HepG2 (cell line): Measurements from ENCODE around the gene ZNF586. TPM values are rescaled to one million over a fixed set of nuclear protein-coding genes. Genes with fewer than 3 reads are reported as not detected.

Experiments used
- ATAC-seq: fragments of 200-7000 bp; cut with Tn5 transposase; 3 replicates; pipeline ENCODE4 v1.9.1; 2020; ENCODE audit warnings: mild to moderate bottlenecking, moderate library complexity
- BruUV-seq: library from RNA; stranded (reverse); fragments of 400-500 nt; replicated peaks from 2 replicates; lab custom pipeline; 2021; lab: Mats Ljungman, UMichigan
- CTCF ChIA-PET: fragments of 300-600 bp; formaldehyde crosslinking; extraction: SDS; loops from one replicate; lab custom pipeline; 2021; ENCODE audit warnings: low total read pairs, inconsistent platforms, low intra/inter-chr PET ratio; lab: Yijun Ruan, JAX
- POLR2A ChIA-PET: fragments of 350-600 bp; sonication (Branson Sonifier 250); formaldehyde crosslinking; loops from one replicate; lab custom pipeline; 2020; ENCODE audit warnings: antibody characterized with exemption, inconsistent platforms; lab: Yijun Ruan, JAX
- DNase-seq: peaks from one replicate; pipeline ENCODE4 v3.0.0-alpha.2; 2015; ENCODE audit warnings: low spot score
- FAIRE-seq: peaks from 3 replicates; lab custom pipeline; 2011; peaks lifted over from hg19 to GRCh38; lab: Jason Lieb, UNC
- H2AFZ ChIP-seq: one replicate; pipeline ENCODE4 v1.6.1; 2011; ENCODE audit warnings: low read length, inconsistent platforms
- H3K27ac ChIP-seq: fragments of 300-600 bp; 3 replicates; pipeline ENCODE4 v1.8.0; 2011; ENCODE audit warnings: mixed run types, mild to moderate bottlenecking, mixed read lengths, low read length, inconsistent platforms; ENCODE audit not compliant: insufficient read depth; ENCODE audit errors: extremely low read length
- H3K27me3 ChIP-seq, 2 experiments: fragments of 200-600 bp in 1 of 2; 2 replicates in 1 of 2; 3 replicates in 1 of 2; pipeline versions ENCODE4 v1.6.0 to v1.8.0; 2011; ENCODE audit warnings: low read length in 2 of 2, mild to moderate bottlenecking in 2 of 2, moderate library complexity in 2 of 2, inconsistent platforms in 1 of 2; ENCODE audit not compliant: insufficient read depth in 2 of 2, control insufficient read depth in 1 of 2
- H3K36me3 ChIP-seq, 2 experiments: fragments of 200-600 bp in 1 of 2; replicated peaks in 1 of 2; 2 replicates in 1 of 2; 3 replicates in 1 of 2; pipeline versions ENCODE4 v1.5.1 to v1.8.0; 2011; ENCODE audit warnings: low read length in 2 of 2, inconsistent platforms in 1 of 2; ENCODE audit not compliant: insufficient read depth in 2 of 2, control insufficient read depth in 1 of 2
- H3K4me1 ChIP-seq: 2 replicates; pipeline ENCODE4 v1.5.1; 2012; ENCODE audit warnings: low read length, inconsistent platforms; ENCODE audit not compliant: insufficient read depth
- H3K4me2 ChIP-seq: 2 replicates; pipeline ENCODE4 v1.6.0; 2011; ENCODE audit warnings: low read depth, low read length, inconsistent platforms
- H3K4me3 ChIP-seq, 3 experiments: fragments of 200-600 bp in 1 of 3; sonication (generic), shearing (Covaris generic) in 1 of 3; replicated peaks in 1 of 3; 2 replicates each; pipeline ENCODE4 v1.5.1; 2011 to 2016; ENCODE audit warnings: low read length in 3 of 3, inconsistent platforms in 2 of 3, low read depth in 2 of 3, mild to moderate bottlenecking in 2 of 3, control low read depth in 1 of 3, mixed read lengths in 1 of 3; ENCODE audit not compliant: insufficient read depth in 1 of 3
- H3K79me2 ChIP-seq: one replicate; pipeline ENCODE4 v1.6.1; 2011; ENCODE audit warnings: low read length, inconsistent platforms; ENCODE audit not compliant: insufficient read depth
- H3K9ac ChIP-seq: 2 replicates; pipeline ENCODE4 v1.6.0; 2011; ENCODE audit warnings: mild to moderate bottlenecking, low read depth, low read length, inconsistent platforms; ENCODE audit not compliant: insufficient read depth
- H3K9me3 ChIP-seq: 2 replicates; pipeline ENCODE4 v1.5.1; 2012; ENCODE audit warnings: mild to moderate bottlenecking, low read length
- H4K20me1 ChIP-seq: 2 replicates; pipeline ENCODE4 v1.6.0; 2011; ENCODE audit warnings: inconsistent platforms, mild to moderate bottlenecking, low read length, moderate library complexity; ENCODE audit not compliant: insufficient read depth
- CBX1 ChIP-seq: IDR thresholded peaks from one replicate; pipeline ENCODE4 v1.6.1; 2016; ENCODE audit warnings: antibody characterized with exemption, low read depth
- GATAD2A ChIP-seq: IDR thresholded peaks from 2 replicates; pipeline ENCODE4 v1.6.1; 2016
- GFI1 ChIP-seq: sonication (generic); formaldehyde crosslinking; IDR thresholded peaks from 2 replicates; pipeline ENCODE4 v1.5.0; 2020; ENCODE audit warnings: missing genetic modification reagents, mild to moderate bottlenecking, borderline replicate concordance
- GLI4 ChIP-seq: sonication (generic); formaldehyde crosslinking; IDR thresholded peaks from 2 replicates; pipeline ENCODE4 v1.5.1; 2020; ENCODE audit warnings: missing genetic modification reagents, mild to moderate bottlenecking, moderate library complexity, borderline replicate concordance
- HNRNPL ChIP-seq: fragments of 200-400 bp; formaldehyde crosslinking; IDR thresholded peaks from 2 replicates; pipeline ENCODE4 v1.6.1; 2017; ENCODE audit warnings: mild to moderate bottlenecking, low read depth, low read length
- JARID2 ChIP-seq: sonication (generic); formaldehyde crosslinking; IDR thresholded peaks from 2 replicates; pipeline ENCODE4 v1.8.1; 2023; ENCODE audit warnings: missing genetic modification reagents, inconsistent platforms; ENCODE audit not compliant: insufficient replicate concordance
- NAIF1 ChIP-seq: sonication (generic); formaldehyde crosslinking; IDR thresholded peaks from 2 replicates; pipeline ENCODE4 v1.5.0; 2020; ENCODE audit warnings: mild to moderate bottlenecking, missing genetic modification reagents, borderline replicate concordance
- RBFOX2 ChIP-seq: fragments of 200-400 bp; formaldehyde crosslinking; IDR thresholded peaks from 2 replicates; pipeline ENCODE4 v1.6.1; 2017; ENCODE audit warnings: low read depth, mild to moderate bottlenecking, low read length
- SMAD3 ChIP-seq: sonication (generic); formaldehyde crosslinking; IDR thresholded peaks from 2 replicates; pipeline ENCODE4 v1.4.0; 2020; ENCODE audit warnings: missing genetic modification reagents
- SP140L ChIP-seq: sonication (generic); formaldehyde crosslinking; IDR thresholded peaks from 2 replicates; pipeline ENCODE4 v1.4.0; 2020; ENCODE audit warnings: missing genetic modification reagents, borderline replicate concordance
- ZMAT3 ChIP-seq: sonication (generic); formaldehyde crosslinking; conservative IDR thresholded peaks from 2 replicates; pipeline ENCODE4 v1.7.0; 2021; ENCODE audit warnings: missing genetic modification reagents
- ZNF33A ChIP-seq: sonication (generic); formaldehyde crosslinking; IDR thresholded peaks from 2 replicates; pipeline ENCODE4 v1.5.1; 2020; ENCODE audit warnings: missing genetic modification reagents, mild to moderate bottlenecking, moderate library complexity, borderline replicate concordance
- ZNF460 ChIP-seq: sonication (generic); formaldehyde crosslinking; IDR thresholded peaks from 2 replicates; pipeline ENCODE4 v1.5.1; 2020; ENCODE audit warnings: missing genetic modification reagents, mild to moderate bottlenecking, borderline replicate concordance
- ZNF776 ChIP-seq: sonication (generic); formaldehyde crosslinking; IDR thresholded peaks from 2 replicates; pipeline ENCODE4 v1.4.0; 2020; ENCODE audit warnings: mild to moderate bottlenecking, missing genetic modification reagents
- ZSCAN9 ChIP-seq: IDR thresholded peaks from 2 replicates; pipeline ENCODE4 v1.6.1; 2016; ENCODE audit warnings: borderline replicate concordance
- WGBS: methylation state at CpG from one replicate; pipeline ENCODE4 v1.1.6; 2017; ENCODE audit warnings: low lambda C conversion rate; 5-methylcytosine and 5-hydroxymethylcytosine counted together
- in situ Hi-C: cut with HindIII; loops from 2 replicates; pipeline ENCODE4 v1.10.0; 2017; ENCODE audit warnings: low pct_unique_long_range_greater_than_20kb; ENCODE audit not compliant: extremely low pct_ligation_motif_present
- intact Hi-C: fragments of 100-400 bp; cut with micrococcal nuclease; formaldehyde crosslinking; loops from one replicate; pipeline ENCODE4 v1.10.0; 2022; ENCODE audit not compliant: unreplicated experiment
- polyA plus RNA-seq, 8 experiments: library from polyadenylated mRNA; depleted of rRNA in 3 of 8; stranded (reverse) in 7 of 8; unstranded in 1 of 8; fragments of >200 nt; fragmentation: Illumina TruSeq in 4 of 8; extraction: Trizol in 4 of 8; gene quantifications; 2 replicates each; pipeline versions ENCODE4 v1.2.1 to v1.2.3, GENCODE V29; 2011 to 2016; ENCODE audit warnings: low read depth in 4 of 8, missing spikeins in 1 of 8, mixed read lengths in 1 of 8; ENCODE audit not compliant: insufficient read depth in 1 of 8
- total RNA-seq, 5 experiments: library from RNA; depleted of rRNA; stranded (reverse); fragments of >200 nt; fragmentation: Illumina TruSeq; extraction: Trizol; gene quantifications; 2 replicates each; pipeline ENCODE4 v1.2.3, GENCODE V29; 2016; ENCODE audit warnings: low read depth in 1 of 5
- TF ChIP-seq, protein P1 (sequence below): IDR thresholded peaks from 2 replicates; pipeline ENCODE4 v1.6.1; 2016; ENCODE audit warnings: low read depth, borderline replicate concordance
- TF ChIP-seq, protein P2 (sequence below): fragments of 450-650 bp; IDR thresholded peaks from 2 replicates; pipeline ENCODE4 v1.6.1; 2017
- TF ChIP-seq, protein P3 (sequence below), 2 experiments: sonication (generic) in 1 of 2; formaldehyde crosslinking in 1 of 2; IDR thresholded peaks; 2 replicates each; pipeline versions ENCODE4 v1.4.0 to v1.6.1; 2018 to 2020; ENCODE audit warnings: missing genetic modification reagents in 2 of 2, borderline replicate concordance in 1 of 2, low read depth in 1 of 2, mild to moderate bottlenecking in 1 of 2, missing biosample characterization in 1 of 2
- TF ChIP-seq, protein P4 (sequence below): sonication (generic); formaldehyde crosslinking; conservative IDR thresholded peaks from 2 replicates; pipeline ENCODE4 v1.4.0; 2020; ENCODE audit warnings: missing genetic modification reagents

The ZNF586 gene
- total and polyA plus RNA-seq, 2 of the 13 experiments (the other 11 are each of a cell fraction or from before 2014, with no cell fraction given), result 0.50 to 3.4 TPM

DNA sequence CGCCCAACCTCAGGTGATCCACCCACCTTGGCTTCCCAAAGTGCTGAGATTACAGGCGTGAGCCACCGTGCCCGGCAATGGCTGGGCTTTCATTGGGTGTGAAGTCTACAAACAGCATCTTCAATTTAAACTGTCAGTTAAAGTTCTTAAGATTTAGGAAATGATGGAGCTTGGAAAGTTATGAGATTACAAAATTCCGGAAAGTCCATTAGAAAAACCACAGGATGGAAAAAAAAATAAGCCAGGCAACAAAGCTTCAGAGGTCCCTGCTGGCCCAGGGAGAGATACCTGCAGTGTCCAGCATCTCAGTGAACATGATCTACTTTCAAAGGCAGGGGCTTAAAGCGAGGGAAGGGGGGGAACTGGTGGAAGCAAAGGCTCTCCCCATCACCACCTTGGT lies 56.0 kb downstream of the ZNF586 start:
- H3K9ac ChIP-seq, result no peak overlapping the region
- in situ Hi-C loops (no loop called here), intact Hi-C loops (loop anchor here (10.0 kb wide), 1 partner anchor 329 kb away; the partner anchor contains the start of gene ZNF329)
- TF ChIP-seq, protein P1, sequence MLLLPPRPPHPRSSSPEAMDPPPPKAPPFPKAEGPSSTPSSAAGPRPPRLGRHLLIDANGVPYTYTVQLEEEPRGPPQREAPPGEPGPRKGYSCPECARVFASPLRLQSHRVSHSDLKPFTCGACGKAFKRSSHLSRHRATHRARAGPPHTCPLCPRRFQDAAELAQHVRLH (CRISPR knock-in tag), result no peak
- TF ChIP-seq SP140L (CRISPR knock-in tag) (no peak), JARID2 (CRISPR knock-in tag) (no peak), SMAD3 (no peak), ZNF33A (CRISPR knock-in tag) (no peak), HNRNPL (no peak), ZNF776 (no peak), ZNF460 (CRISPR knock-in tag) (no peak), CBX1 (no peak), ZSCAN9 (CRISPR knock-in tag) (no peak), GFI1 (no peak), ZMAT3 (CRISPR knock-in tag) (no peak), RBFOX2 (no peak), GLI4 (CRISPR knock-in tag) (no peak), GATAD2A (CRISPR knock-in tag) (no peak), NAIF1 (CRISPR knock-in tag) (no peak)
- TF ChIP-seq, protein P2, sequence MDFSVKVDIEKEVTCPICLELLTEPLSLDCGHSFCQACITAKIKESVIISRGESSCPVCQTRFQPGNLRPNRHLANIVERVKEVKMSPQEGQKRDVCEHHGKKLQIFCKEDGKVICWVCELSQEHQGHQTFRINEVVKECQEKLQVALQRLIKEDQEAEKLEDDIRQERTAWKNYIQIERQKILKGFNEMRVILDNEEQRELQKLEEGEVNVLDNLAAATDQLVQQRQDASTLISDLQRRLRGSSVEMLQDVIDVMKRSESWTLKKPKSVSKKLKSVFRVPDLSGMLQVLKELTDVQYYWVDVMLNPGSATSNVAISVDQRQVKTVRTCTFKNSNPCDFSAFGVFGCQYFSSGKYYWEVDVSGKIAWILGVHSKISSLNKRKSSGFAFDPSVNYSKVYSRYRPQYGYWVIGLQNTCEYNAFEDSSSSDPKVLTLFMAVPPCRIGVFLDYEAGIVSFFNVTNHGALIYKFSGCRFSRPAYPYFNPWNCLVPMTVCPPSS, result no peak
- TF ChIP-seq, protein P3, sequence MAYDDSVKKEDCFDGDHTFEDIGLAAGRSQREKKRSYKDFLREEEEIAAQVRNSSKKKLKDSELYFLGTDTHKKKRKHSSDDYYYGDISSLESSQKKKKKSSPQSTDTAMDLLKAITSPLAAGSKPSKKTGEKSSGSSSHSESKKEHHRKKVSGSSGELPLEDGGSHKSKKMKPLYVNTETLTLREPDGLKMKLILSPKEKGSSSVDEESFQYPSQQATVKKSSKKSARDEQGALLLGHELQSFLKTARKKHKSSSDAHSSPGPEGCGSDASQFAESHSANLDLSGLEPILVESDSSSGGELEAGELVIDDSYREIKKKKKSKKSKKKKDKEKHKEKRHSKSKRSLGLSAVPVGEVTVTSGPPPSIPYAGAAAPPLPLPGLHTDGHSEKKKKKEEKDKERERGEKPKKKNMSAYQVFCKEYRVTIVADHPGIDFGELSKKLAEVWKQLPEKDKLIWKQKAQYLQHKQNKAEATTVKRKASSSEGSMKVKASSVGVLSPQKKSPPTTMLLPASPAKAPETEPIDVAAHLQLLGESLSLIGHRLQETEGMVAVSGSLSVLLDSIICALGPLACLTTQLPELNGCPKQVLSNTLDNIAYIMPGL (CRISPR knock-in tag; IDR thresholded peaks at IDR 0.05; ENCODE audit: borderline replicate concordance in 1 of 2, low read depth in 1 of 2), result no peak
- TF ChIP-seq, protein P4, sequence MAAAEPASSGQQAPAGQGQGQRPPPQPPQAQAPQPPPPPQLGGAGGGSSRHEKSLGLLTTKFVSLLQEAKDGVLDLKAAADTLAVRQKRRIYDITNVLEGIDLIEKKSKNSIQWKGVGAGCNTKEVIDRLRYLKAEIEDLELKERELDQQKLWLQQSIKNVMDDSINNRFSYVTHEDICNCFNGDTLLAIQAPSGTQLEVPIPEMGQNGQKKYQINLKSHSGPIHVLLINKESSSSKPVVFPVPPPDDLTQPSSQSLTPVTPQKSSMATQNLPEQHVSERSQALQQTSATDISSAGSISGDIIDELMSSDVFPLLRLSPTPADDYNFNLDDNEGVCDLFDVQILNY (CRISPR knock-in tag), result no peak
- H3K4me2 ChIP-seq, result no peak overlapping the region
- WGBS, result 92% methylated on average over 6 of the region's 6 CpGs
- peaks cover 16% of the 10 kb centered on the region; the same call in 1 of the 2 replicates for H4K20me1 ChIP-seq
- CTCF ChIA-PET, result no interaction called here
- no peak for FAIRE-seq
- H3K4me1 ChIP-seq, result peaks cover 77% of the 10 kb centered on the region
- POLR2A ChIA-PET, result no interaction called here
- H2AFZ ChIP-seq, result no peak overlapping the region
- H3K27me3 ChIP-seq, result no peaks in the 10 kb centered on the region
- BruUV-seq, result no TSS peak
- peaks cover 2 to 18% of the 10 kb centered on the region in 2 experiments; a peak in 2 of 5 replicates for H3K36me3 ChIP-seq
- H3K4me3 ChIP-seq, result no peak overlapping the region
- H3K79me2 ChIP-seq, result peaks cover 78% of the 10 kb centered on the region
- no peaks in the 10 kb centered on the region for H3K9me3 ChIP-seq
- no peak overlapping the region for H3K27ac ChIP-seq
- ATAC-seq, result no peak
- DNase-seq, result no peak
